ENCODE results near the gene MTSS2. TPM values are rescaled to one million over a fixed set of nuclear protein-coding genes. Genes with fewer than 3 reads are reported as not detected.

MTSS2 gene
- total RNA-seq, 1 donor from 2014 or later, result 38.3 TPM

DNA sequence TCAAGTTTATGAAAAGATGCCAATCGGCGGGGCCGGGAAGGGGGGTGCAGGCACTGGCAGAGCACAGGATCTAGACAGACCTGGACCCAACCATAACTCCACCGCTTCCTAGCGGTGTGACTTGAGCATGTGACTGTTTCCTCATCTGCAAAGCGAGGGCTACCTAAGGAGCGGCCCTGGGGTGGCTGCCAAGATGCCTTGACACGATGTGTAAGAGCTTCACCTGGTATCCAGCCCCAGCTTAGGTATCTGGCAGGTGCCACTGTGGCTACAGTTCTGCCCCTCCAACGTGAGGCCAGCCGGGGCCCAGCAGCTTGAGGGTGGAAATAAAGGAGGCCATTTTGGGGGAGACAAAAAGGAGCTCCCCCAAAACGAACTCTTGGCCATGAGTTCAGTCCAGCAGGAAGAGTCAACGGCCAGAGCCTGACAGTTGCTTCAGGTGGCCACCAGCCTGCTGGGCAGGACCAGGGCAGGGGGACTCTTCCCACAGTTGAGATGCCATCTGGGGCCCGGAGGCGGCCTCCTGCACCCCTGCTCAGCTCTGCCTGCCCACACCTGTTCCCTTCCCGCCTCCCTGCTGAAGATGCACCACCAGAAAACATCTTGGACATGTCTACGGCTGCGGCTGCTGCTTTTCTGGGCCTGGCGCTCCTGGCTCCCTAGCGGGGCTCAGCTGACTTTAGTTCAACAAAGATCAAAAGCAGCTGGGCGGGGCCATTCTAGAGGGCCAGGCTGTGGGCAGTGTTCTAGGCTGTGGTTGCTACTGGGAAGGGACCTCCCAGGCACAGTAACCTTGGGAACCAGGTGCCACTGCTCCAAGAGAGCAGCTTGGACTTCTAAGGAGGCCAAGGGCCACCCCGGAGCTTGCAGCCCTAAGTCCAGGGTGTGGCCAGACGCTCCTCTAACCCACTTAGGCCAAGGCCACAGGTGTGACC, 3.4 kb upstream of the MTSS2 start:
- Mint-ChIP-seq H3K27ac (ENCODE audit: unreplicated experiment) (no peak overlapping the region), H3K36me3 (ENCODE audit: low read depth, unreplicated experiment) (no peaks in the 10 kb centered on the region), H3K27me3 (ENCODE audit: low read depth, unreplicated experiment) (no peaks in the 10 kb centered on the region), H3K9me3 (ENCODE audit: unreplicated experiment) (no peaks in the 10 kb centered on the region), H3K4me1 (ENCODE audit: low read depth, unreplicated experiment) (peaks cover 26% of the 10 kb centered on the region), H3K4me3 (ENCODE audit: unreplicated experiment) (no peak overlapping the region)
- H3K27me3 ChIP-seq (ENCODE audit: insufficient read depth, low read length), result no peaks in the 10 kb centered on the region
- H2AFZ ChIP-seq (ENCODE audit: low read depth, low read length), result no peak overlapping the region
- H3K4me1 ChIP-seq (ENCODE audit: insufficient read depth, low read length), result peaks cover 59% of the 10 kb centered on the region
- H3K9me3 ChIP-seq (ENCODE audit: insufficient read depth, low read depth, low read length), result no peaks in the 10 kb centered on the region
- no peak overlapping the region for H3K4me3 ChIP-seq (ENCODE audit: insufficient read depth, low read depth, low read length)
- peaks cover 7% of the 10 kb centered on the region for H4K20me1 ChIP-seq (ENCODE audit: insufficient read depth, low read length)
- no peak overlapping the region for H3K9ac ChIP-seq (ENCODE audit: low read length)
- no peak for DNase-seq (ENCODE audit: low read depth)
- TF ChIP-seq CTCF (IDR thresholded peaks at IDR 0.05; ENCODE audit: insufficient read depth, low read depth, low read length) (no peak), EZH2 (IDR thresholded peaks at IDR 0.05; ENCODE audit: insufficient read depth, low read length) (no peak)
- H3K4me2 ChIP-seq (ENCODE audit: low read length), result no peak overlapping the region
- FAIRE-seq, result no peak
- H3K27ac ChIP-seq (ENCODE audit: low read depth, low read length), result no peak overlapping the region
- peaks cover 12% of the 10 kb centered on the region for H3K79me2 ChIP-seq (ENCODE audit: insufficient read depth, low read length)
- no peaks in the 10 kb centered on the region for H3K36me3 ChIP-seq (ENCODE audit: insufficient read depth, low read length)

GRCh38 chr16:70688246-70688742, 2.4 kb upstream of the MTSS2 start:
- no peaks in the 10 kb centered on the region for H3K9me3 ChIP-seq (ENCODE audit: insufficient read depth, low read depth, low read length)
- FAIRE-seq, result no peak
- no peaks in the 10 kb centered on the region for H3K36me3 ChIP-seq (ENCODE audit: insufficient read depth, low read length)

More at GRCh38 chr16:70688246-70688742, 2.4 kb upstream of the MTSS2 start:
- H3K4me1 ChIP-seq (ENCODE audit: insufficient read depth, low read length), result peaks cover 57% of the 10 kb centered on the region
- no peak overlapping the region for H3K9ac ChIP-seq (ENCODE audit: low read length)
- TF ChIP-seq EZH2 (IDR thresholded peaks at IDR 0.05; ENCODE audit: insufficient read depth, low read length) (no peak), CTCF (IDR thresholded peaks at IDR 0.05; ENCODE audit: insufficient read depth, low read depth, low read length) (no peak)
- H3K79me2 ChIP-seq (ENCODE audit: insufficient read depth, low read length), result peaks cover 22% of the 10 kb centered on the region
- H4K20me1 ChIP-seq (ENCODE audit: insufficient read depth, low read length), result peaks cover 16% of the 10 kb centered on the region
- peak overlapping the region; percentile 66 for H3K27ac Mint-ChIP-seq (ENCODE audit: unreplicated experiment)
- no peaks in the 10 kb centered on the region for H3K27me3 ChIP-seq (ENCODE audit: insufficient read depth, low read length)
- DNase-seq (ENCODE audit: low read depth), result peak; percentile 16
- no peak overlapping the region for H3K4me3 ChIP-seq (ENCODE audit: insufficient read depth, low read depth, low read length)
- H3K4me1 Mint-ChIP-seq (ENCODE audit: low read depth, unreplicated experiment), result peaks cover 21% of the 10 kb centered on the region
- peaks cover 2% of the 10 kb centered on the region for H3K36me3 Mint-ChIP-seq (ENCODE audit: low read depth, unreplicated experiment)
- H3K4me3 Mint-ChIP-seq (ENCODE audit: unreplicated experiment), result no peak overlapping the region
- H3K27ac ChIP-seq (ENCODE audit: low read depth, low read length), result no peak overlapping the region
- H2AFZ ChIP-seq (ENCODE audit: low read depth, low read length), result no peak overlapping the region
- no peaks in the 10 kb centered on the region for H3K27me3 Mint-ChIP-seq (ENCODE audit: low read depth, unreplicated experiment)
- no peak overlapping the region for H3K4me2 ChIP-seq (ENCODE audit: low read length)
- H3K9me3 Mint-ChIP-seq (ENCODE audit: unreplicated experiment), result no peaks in the 10 kb centered on the region
